ENCODE data around the gene DPEP1. TPM values are rescaled to one million over a fixed set of nuclear protein-coding genes. Genes with fewer than 3 reads are reported as not detected.

DPEP1 gene
- polyA plus RNA-seq, 4 donors, result 125 to 375 (median 342) TPM

GRCh38 chr16:89617036-89617435 is 3.6 kb downstream of the DPEP1 start:
- DNase-seq, result no peak
- H3K27ac ChIP-seq (ENCODE audit: low read depth in 1 of 3, low read length in 2 of 3), result peak overlapping the region in 2 of 3 donors; percentile 0 to 48
- no peak for FAIRE-seq
- no peaks in the 10 kb centered on the region for H3K9me3 ChIP-seq (ENCODE audit: control insufficient read depth in 2 of 2, insufficient read depth in 1 of 2, low read depth in 1 of 2, low read length in 1 of 2)
- H3K4me3 ChIP-seq (ENCODE audit: low read depth in 1 of 3, low read length in 3 of 3), result no peak overlapping the region
- H3K27me3 ChIP-seq (ENCODE audit: control insufficient read depth in 3 of 3, insufficient read depth in 3 of 3, low read length in 3 of 3), result no peaks in the 10 kb centered on the region
- peaks cover 0 to 15% (median 0%) of the 10 kb centered on the region in 3 donors for H3K36me3 ChIP-seq (ENCODE audit: control insufficient read depth in 3 of 3, insufficient read depth in 2 of 3, low read depth in 1 of 3, low read length in 3 of 3)
- 59 to 64% (median 61%) methylated on average over 6 of the region's 6 CpGs for WGBS, 3 donors
- H3K4me1 ChIP-seq (ENCODE audit: control insufficient read depth in 3 of 3, insufficient read depth in 2 of 3, low read depth in 1 of 3, low read length in 2 of 3), result peaks cover 0 to 32% (median 3%) of the 10 kb centered on the region in 3 donors

- Histone ChIP-seq H3K36me3 (ENCODE audit: control insufficient read depth in 3 of 3, insufficient read depth in 2 of 3, low read depth in 1 of 3, low read length in 3 of 3) (peaks cover 0 to 22% (median 0%) of the 10 kb centered on the region in 3 donors), H3K4me1 (ENCODE audit: control insufficient read depth in 3 of 3, insufficient read depth in 2 of 3, low read depth in 1 of 3, low read length in 2 of 3) (peaks cover 0 to 26% (median 3%) of the 10 kb centered on the region in 3 donors), H3K27me3 (ENCODE audit: control insufficient read depth in 3 of 3, insufficient read depth in 3 of 3, low read length in 3 of 3) (peaks cover 0 to 1% (median 0%) of the 10 kb centered on the region in 3 donors), H3K9me3 (ENCODE audit: control insufficient read depth in 2 of 2, insufficient read depth in 1 of 2, low read depth in 1 of 2, low read length in 1 of 2) (no peaks in the 10 kb centered on the region), H3K4me3 (ENCODE audit: low read depth in 1 of 3, low read length in 3 of 3) (no peak overlapping the region), H3K27ac (ENCODE audit: low read depth in 1 of 3, low read length in 2 of 3) (no peak overlapping the region)
- WGBS, 3 donors, result 56 to 61% (median 58%) methylated on average over 15 to 16 of the region's 16 CpGs
- DNase-seq (no peak), FAIRE-seq (no peak)
Observed at GRCh38 chr16:89618109-89618998, 4.9 kb downstream of the DPEP1 start.

- DNase-seq, result no peak
- no peak overlapping the region for H3K4me3 ChIP-seq (ENCODE audit: low read depth in 1 of 3, low read length in 3 of 3)
- no peaks in the 10 kb centered on the region for H3K9me3 ChIP-seq (ENCODE audit: control insufficient read depth in 2 of 2, insufficient read depth in 1 of 2, low read depth in 1 of 2, low read length in 1 of 2)
- FAIRE-seq, result no peak
- no peak overlapping the region for H3K27ac ChIP-seq (ENCODE audit: low read depth in 1 of 3, low read length in 2 of 3)
- H3K36me3 ChIP-seq (ENCODE audit: control insufficient read depth in 3 of 3, insufficient read depth in 2 of 3, low read depth in 1 of 3, low read length in 3 of 3), result peaks cover 0 to 29% (median 0%) of the 10 kb centered on the region in 3 donors
- peaks cover 0 to 21% (median 1%) of the 10 kb centered on the region in 3 donors for H3K4me1 ChIP-seq (ENCODE audit: control insufficient read depth in 3 of 3, insufficient read depth in 2 of 3, low read depth in 1 of 3, low read length in 2 of 3)
- WGBS, 3 donors, result 68 to 84% (median 83%) methylated on average over 12 of the region's 12 CpGs
- H3K27me3 ChIP-seq (ENCODE audit: control insufficient read depth in 3 of 3, insufficient read depth in 3 of 3, low read length in 3 of 3), result peaks cover 0 to 3% (median 2%) of the 10 kb centered on the region in 3 donors
Observed at GRCh38 chr16:89619840-89620239, 6.4 kb downstream of the DPEP1 start.

GRCh38 chr16:89620406-89620841 is 7.0 kb downstream of the DPEP1 start:
- H3K9me3 ChIP-seq (ENCODE audit: control insufficient read depth in 2 of 2, insufficient read depth in 1 of 2, low read depth in 1 of 2, low read length in 1 of 2), result no peaks in the 10 kb centered on the region
- H3K27me3 ChIP-seq (ENCODE audit: control insufficient read depth in 3 of 3, insufficient read depth in 3 of 3, low read length in 3 of 3), result peaks cover 0 to 3% (median 2%) of the 10 kb centered on the region in 3 donors
- no peak overlapping the region for H3K27ac ChIP-seq (ENCODE audit: low read depth in 1 of 3, low read length in 2 of 3)
- peaks cover 0 to 25% (median 0%) of the 10 kb centered on the region in 3 donors for H3K36me3 ChIP-seq (ENCODE audit: control insufficient read depth in 3 of 3, insufficient read depth in 2 of 3, low read depth in 1 of 3, low read length in 3 of 3)
- H3K4me3 ChIP-seq (ENCODE audit: low read depth in 1 of 3, low read length in 3 of 3), result no peak overlapping the region
- peaks cover 0 to 24% (median 0%) of the 10 kb centered on the region in 3 donors for H3K4me1 ChIP-seq (ENCODE audit: control insufficient read depth in 3 of 3, insufficient read depth in 2 of 3, low read depth in 1 of 3, low read length in 2 of 3)
- DNase-seq (no peak), FAIRE-seq (no peak)
- 81 to 90% (median 82%) methylated on average over 16 of the region's 16 CpGs for WGBS, 3 donors

GRCh38 chr16:89621136-89621697 is 7.8 kb downstream of the DPEP1 start:
- Histone ChIP-seq H3K27me3 (ENCODE audit: control insufficient read depth in 3 of 3, insufficient read depth in 3 of 3, low read length in 3 of 3) (peaks cover 0 to 3% (median 2%) of the 10 kb centered on the region in 3 donors), H3K9me3 (ENCODE audit: control insufficient read depth in 2 of 2, insufficient read depth in 1 of 2, low read depth in 1 of 2, low read length in 1 of 2) (no peaks in the 10 kb centered on the region), H3K27ac (ENCODE audit: low read depth in 1 of 3, low read length in 2 of 3) (no peak overlapping the region), H3K4me1 (ENCODE audit: control insufficient read depth in 3 of 3, insufficient read depth in 2 of 3, low read depth in 1 of 3, low read length in 2 of 3) (peaks cover 0 to 25% (median 0%) of the 10 kb centered on the region in 3 donors), H3K36me3 (ENCODE audit: control insufficient read depth in 3 of 3, insufficient read depth in 2 of 3, low read depth in 1 of 3, low read length in 3 of 3) (peaks cover 0 to 28% (median 0%) of the 10 kb centered on the region in 3 donors), H3K4me3 (ENCODE audit: low read depth in 1 of 3, low read length in 3 of 3) (no peak overlapping the region)
- DNase-seq (no peak), FAIRE-seq (no peak)
- WGBS, 3 donors, result 86 to 90% (median 88%) methylated on average over 18 of the region's 18 CpGs

GRCh38 chr16:89621698-89622409 is 8.4 kb downstream of the DPEP1 start:
- H3K27ac ChIP-seq (ENCODE audit: low read depth in 1 of 3, low read length in 2 of 3), result no peak overlapping the region
- DNase-seq (peak in 1 of 2 donors; percentile 47), FAIRE-seq (no peak)
- peaks cover 0 to 25% (median 0%) of the 10 kb centered on the region in 3 donors for H3K4me1 ChIP-seq (ENCODE audit: control insufficient read depth in 3 of 3, insufficient read depth in 2 of 3, low read depth in 1 of 3, low read length in 2 of 3)
- no peaks in the 10 kb centered on the region for H3K9me3 ChIP-seq (ENCODE audit: control insufficient read depth in 2 of 2, insufficient read depth in 1 of 2, low read depth in 1 of 2, low read length in 1 of 2)
- H3K4me3 ChIP-seq (ENCODE audit: low read depth in 1 of 3, low read length in 3 of 3), result no peak overlapping the region
- peaks cover 0 to 28% (median 0%) of the 10 kb centered on the region in 3 donors for H3K36me3 ChIP-seq (ENCODE audit: control insufficient read depth in 3 of 3, insufficient read depth in 2 of 3, low read depth in 1 of 3, low read length in 3 of 3)
- peaks cover 0 to 3% (median 2%) of the 10 kb centered on the region in 3 donors for H3K27me3 ChIP-seq (ENCODE audit: control insufficient read depth in 3 of 3, insufficient read depth in 3 of 3, low read length in 3 of 3)
- WGBS, 3 donors, result 84 to 88% (median 86%) methylated on average over 32 of the region's 32 CpGs

- peak overlapping the region in 2 of 3 donors; percentile 2 to 39 for H3K27ac ChIP-seq (ENCODE audit: low read depth in 1 of 3, low read length in 2 of 3)
- no peak for DNase-seq
- no peak overlapping the region for H3K4me3 ChIP-seq (ENCODE audit: low read depth in 1 of 3, low read length in 3 of 3)
- peaks cover 0 to 20% (median 0%) of the 10 kb centered on the region in 3 donors for H3K4me1 ChIP-seq (ENCODE audit: control insufficient read depth in 3 of 3, insufficient read depth in 2 of 3, low read depth in 1 of 3, low read length in 2 of 3)
- WGBS, 3 donors, result 53 to 80% (median 73%) methylated on average over 28 of the region's 28 CpGs
- FAIRE-seq, result no peak
- H3K27me3 ChIP-seq (ENCODE audit: control insufficient read depth in 3 of 3, insufficient read depth in 3 of 3, low read length in 3 of 3), result peaks cover 0 to 3% (median 2%) of the 10 kb centered on the region in 3 donors
- no peaks in the 10 kb centered on the region for H3K9me3 ChIP-seq (ENCODE audit: control insufficient read depth in 2 of 2, insufficient read depth in 1 of 2, low read depth in 1 of 2, low read length in 1 of 2)
- peaks cover 0 to 25% (median 0%) of the 10 kb centered on the region in 3 donors for H3K36me3 ChIP-seq (ENCODE audit: control insufficient read depth in 3 of 3, insufficient read depth in 2 of 3, low read depth in 1 of 3, low read length in 3 of 3)
Observed at GRCh38 chr16:89623511-89624261, 10.2 kb downstream of the DPEP1 start.
